Lower leg skin (tissue), 4 donors: Measurements from ENCODE around the gene KAT6B. TPM values are rescaled to one million over a fixed set of nuclear protein-coding genes. Genes with fewer than 3 reads are reported as not detected.

Experiments
- DNase-seq, 2 donors: peaks; one replicate each; pipeline ENCODE4 v3.0.0-alpha.2; 2019; ENCODE audit warnings: low spot score in 2 of 2
- H3K4me3 ChIP-seq: fragments of 200-600 bp; sonication (generic); 2 replicates; pipeline ENCODE4 v1.5.1; 2017; ENCODE audit warnings: mild to moderate bottlenecking, low read depth; ENCODE audit not compliant: poor library complexity, severe bottlenecking
- CTCF ChIP-seq, 3 donors: fragments of 450-650 bp; IDR thresholded peaks; one replicate each; pipeline ENCODE4 v1.5.1; 2016; ENCODE audit warnings: antibody characterized with exemption in 3 of 3, mild to moderate bottlenecking in 3 of 3, moderate library complexity in 2 of 3
- POLR2A ChIP-seq, 2 donors: fragments of 450-650 bp; IDR thresholded peaks; one replicate each; pipeline ENCODE4 v1.6.1; 2016 to 2017; ENCODE audit warnings: antibody characterized with exemption in 2 of 2, mild to moderate bottlenecking in 1 of 2, moderate library complexity in 1 of 2
- WGBS, 2 donors: methylation state at CpG; one replicate each; pipeline ENCODE4 v1.1.5; 2018; 5-methylcytosine and 5-hydroxymethylcytosine counted together
- intact Hi-C: fragments of 100-400 bp; cut with DNase I; formaldehyde crosslinking; loops from one replicate; pipeline ENCODE4 v1.15.0; 2023; ENCODE audit warnings: low total_unique reads
- total RNA-seq, 4 donors: library from RNA; depleted of rRNA; stranded (reverse); fragments of >200 nt; gene quantifications; one replicate each; pipeline ENCODE4 v1.1.0, GENCODE V29; 2016

The KAT6B gene
- total RNA-seq, 4 donors from 2014 or later, result 17.2 to 40.1 (median 34.5) TPM

- TF ChIP-seq POLR2A (IDR thresholded peaks at IDR 0.05) (no peak), CTCF (IDR thresholded peaks at IDR 0.05) (no peak)
- H3K4me3 ChIP-seq, result no peak overlapping the region
- intact Hi-C loops, result no loop called here
- 92% methylated on average over 2 of the region's 2 CpGs for WGBS, 2 donors
- DNase-seq, result no peak
Measured at GRCh38 chr10:74810087-74810486, 16.3 kb upstream of the KAT6B start.

GRCh38 chr10:74813381-74814259 lies 12.8 kb upstream of the KAT6B start:
- no peak for DNase-seq
- WGBS, 2 donors, result 56 to 59% methylated on average over 50 to 53 of the region's 53 CpGs
- no peak overlapping the region for H3K4me3 ChIP-seq
- intact Hi-C loops, result no loop called here
- TF ChIP-seq POLR2A (IDR thresholded peaks at IDR 0.05) (no peak), CTCF (IDR thresholded peaks at IDR 0.05) (no peak)

GRCh38 chr10:74814797-74815196 lies 11.6 kb upstream of the KAT6B start:
- H3K4me3 ChIP-seq, result no peak overlapping the region
- intact Hi-C loops, result no loop called here
- no peak for DNase-seq
- TF ChIP-seq POLR2A (IDR thresholded peaks at IDR 0.05) (no peak), CTCF (IDR thresholded peaks at IDR 0.05) (no peak)

GRCh38 chr10:74816824-74817498 lies 9.4 kb upstream of the KAT6B start:
- 87 to 88% methylated on average over 4 of the region's 4 CpGs for WGBS, 2 donors
- no peak overlapping the region for H3K4me3 ChIP-seq
- intact Hi-C loops, result no loop called here
- TF ChIP-seq POLR2A (IDR thresholded peaks at IDR 0.05), result no peak
- TF ChIP-seq CTCF (IDR thresholded peaks at IDR 0.05), result no peak
- DNase-seq, result no peak

- no peak for DNase-seq
- 42 to 48% methylated on average over 3 of the region's 3 CpGs for WGBS, 2 donors
- intact Hi-C loops, result no loop called here
- TF ChIP-seq CTCF (IDR thresholded peaks at IDR 0.05) (no peak), POLR2A (IDR thresholded peaks at IDR 0.05) (no peak)
- no peak overlapping the region for H3K4me3 ChIP-seq
Measured at GRCh38 chr10:74821501-74821900, 4.9 kb upstream of the KAT6B start.
